Liver (tissue), 3 donors: ENCODE data around the gene DUSP8.

Experiments used
- CTCF ChIP-seq: fragments of 150-350 bp; IDR thresholded peaks from 2 replicates; pipeline ENCODE4 v1.5.1; 2017; ENCODE audit warnings: improper control_type of control experiment, low read depth, low read length; ENCODE audit not compliant: missing input control
- GABPA ChIP-seq, 2 donors: IDR thresholded peaks in 1 of 2; conservative IDR thresholded peaks in 1 of 2; 2 replicates each; pipeline ENCODE4 v1.6.1; 2016; ENCODE audit warnings: antibody characterized with exemption in 2 of 2, mild to moderate bottlenecking in 1 of 2, moderate library complexity in 1 of 2
- RAD21 ChIP-seq, 2 donors: IDR thresholded peaks; 2 replicates each; pipeline ENCODE4 v1.6.1; 2016; ENCODE audit warnings: antibody characterized with exemption in 2 of 2, mild to moderate bottlenecking in 2 of 2
- donor health status: healthy.
- donor health status: healthy.

- no peak for TF ChIP-seq CTCF
- no peak for TF ChIP-seq RAD21 (IDR thresholded peaks at IDR 0.05)
- no peak for TF ChIP-seq GABPA (IDR thresholded peaks at IDR 0.05 in 1 of 2, conservative IDR thresholded peaks at IDR 0.05 in 1 of 2)
These were observed 32.6 kb upstream of the DUSP8 start for GRCh38 chr11:1604711-1605110.
